Measurements from ENCODE around the gene CCZ1B.
"Not testable (repeated sequence)": the region's sequence is repeated elsewhere in the genome, so short reads cannot be mapped to it uniquely, and the experiment has no call there.

- TF ChIP-seq POLR2A, CTCF (IDR thresholded peaks at IDR 0.05): not testable (repeated sequence)
These were observed 29.6 kb upstream of the CCZ1B start for GRCh38 chr7:6855563-6856131.

All from heart left ventricle (tissue), 13 donors.